Measurements from ENCODE around the gene TEX48.

- no peak for TF ChIP-seq CTCF (IDR thresholded peaks at IDR 0.05; ENCODE audit: borderline replicate concordance, extremely low read depth, low read length, poor library complexity, severe bottlenecking)
- TF ChIP-seq EZH2 (IDR thresholded peaks at IDR 0.05; ENCODE audit: borderline replicate concordance, low read depth, low read length, severe bottlenecking): no peak
These were observed 55.5 kb downstream of the TEX48 start for GRCh38 chr9:114626415-114627020.
